ENCODE results near the gene DAZAP1. TPM values are rescaled to one million over a fixed set of nuclear protein-coding genes. Genes with fewer than 3 reads are reported as not detected.

DAZAP1 gene
- total RNA-seq, 1 donor from 2014 or later: 58.0 TPM

DNA sequence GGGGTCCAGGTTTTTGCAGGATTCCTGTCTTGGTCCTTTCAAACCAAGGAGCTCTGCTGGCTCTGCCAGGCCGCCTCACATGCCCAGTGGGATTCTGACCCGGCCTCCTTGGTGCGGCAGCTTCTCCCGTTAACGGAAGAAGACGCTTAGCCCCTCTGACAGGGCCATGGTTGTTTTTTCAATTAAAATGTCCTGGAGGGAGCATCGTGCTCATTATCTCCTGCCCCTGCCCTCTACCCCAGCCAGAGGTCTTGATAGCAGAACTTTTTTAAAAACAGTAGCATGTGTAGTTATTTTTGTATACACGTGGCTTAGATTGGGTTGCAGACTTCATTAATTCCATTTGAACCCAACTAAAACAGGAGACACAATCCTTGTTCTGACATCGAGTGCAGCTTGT, 19.4 kb downstream of the DAZAP1 start:
- DNase-seq: no peak

- DNase-seq: no peak
Observed at GRCh38 chr19:1427221-1427920, 20.0 kb downstream of the DAZAP1 start.

DNA sequence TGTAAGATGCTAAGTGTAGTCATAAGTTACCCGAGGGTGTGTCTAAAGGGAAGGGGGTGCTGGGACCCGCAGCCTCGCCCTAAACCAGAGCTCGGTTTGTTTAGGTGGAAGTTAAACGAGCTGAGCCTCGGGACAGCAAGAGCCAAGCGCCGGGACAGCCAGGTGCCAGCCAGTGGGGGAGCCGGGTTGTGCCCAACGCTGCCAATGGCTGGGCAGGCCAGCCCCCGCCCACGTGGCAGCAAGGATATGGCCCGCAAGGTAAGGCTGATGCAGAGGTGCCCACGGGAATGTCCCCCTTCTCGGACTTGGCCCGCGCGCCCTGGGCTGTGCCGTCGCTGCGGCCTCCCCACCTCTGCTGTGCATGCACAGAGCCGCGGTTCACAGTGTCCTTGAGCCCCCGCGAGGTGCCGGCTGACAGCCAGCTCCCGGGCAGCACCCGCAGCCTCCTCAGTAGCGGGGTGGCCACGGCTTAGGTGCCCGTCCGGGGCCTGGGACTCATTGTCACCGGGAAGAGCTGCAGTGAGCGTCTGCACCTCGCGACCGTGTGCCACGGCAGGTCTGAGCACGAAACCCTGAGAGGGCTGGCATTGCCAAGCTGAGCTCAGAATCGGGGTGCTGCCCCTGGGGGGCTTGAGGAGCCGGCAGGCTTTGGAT, 21.5 kb downstream of the DAZAP1 start:
- DNase-seq: no peak

- no peak for DNase-seq
Observed at GRCh38 chr19:1429750-1430149, 22.4 kb downstream of the DAZAP1 start.

GRCh38 chr19:1430246-1430645, 22.9 kb downstream of the DAZAP1 start:
- no peak for DNase-seq

DNA sequence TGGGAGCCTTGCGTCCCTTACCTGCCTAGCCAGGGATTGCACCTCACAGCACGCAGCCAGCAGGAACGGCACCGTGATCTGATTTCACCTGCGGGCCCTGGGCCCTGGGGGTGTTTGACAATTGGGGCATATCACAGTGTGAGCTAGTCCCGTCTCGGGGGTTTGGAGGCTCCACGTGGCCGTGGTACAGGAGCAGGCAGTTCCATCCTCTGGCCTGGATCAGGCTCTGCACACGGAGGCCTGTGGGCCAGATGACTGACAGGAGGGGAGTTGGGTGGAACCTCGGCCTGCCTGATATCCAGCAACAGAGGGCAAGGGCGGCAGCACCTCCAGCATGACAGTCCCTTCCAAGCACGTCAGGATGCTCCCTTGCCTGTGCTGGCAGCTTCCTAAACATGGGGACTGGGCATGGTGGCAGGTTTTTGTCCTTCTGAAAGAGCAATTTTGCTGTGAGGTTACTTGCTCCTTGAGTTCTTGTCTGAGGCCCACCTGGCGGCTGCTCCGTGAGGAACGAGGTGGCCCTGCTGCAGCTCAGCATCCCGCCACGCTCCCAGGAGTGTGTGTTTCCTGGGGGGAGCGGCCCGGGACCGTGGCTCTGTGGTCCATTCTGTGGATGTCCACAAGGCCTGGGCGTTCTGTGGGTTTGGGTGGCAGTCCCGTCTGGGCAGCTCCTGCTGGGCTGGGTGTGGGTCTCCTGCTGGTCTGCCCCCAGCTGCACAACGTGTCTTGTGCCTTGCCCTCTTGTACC, 24.5 kb downstream of the DAZAP1 start:
- DNase-seq: no peak

DNA sequence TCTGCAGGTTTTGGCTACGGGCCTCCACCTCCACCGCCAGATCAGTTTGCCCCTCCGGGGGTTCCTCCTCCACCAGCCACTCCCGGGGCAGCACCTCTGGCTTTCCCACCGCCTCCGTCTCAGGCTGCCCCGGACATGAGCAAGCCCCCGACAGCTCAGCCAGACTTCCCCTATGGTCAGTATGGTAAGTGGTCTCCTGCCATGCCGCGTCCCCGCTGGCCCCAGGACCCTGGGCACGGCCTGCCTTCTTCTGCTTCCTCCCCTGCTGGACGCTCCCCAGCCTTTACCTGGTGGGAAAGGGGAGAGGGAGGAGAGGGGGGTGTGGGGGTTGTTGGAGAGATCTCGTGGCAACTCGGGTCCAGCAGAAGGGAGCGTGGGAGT, 25.1 kb downstream of the DAZAP1 start:
- no peak for DNase-seq

DNA sequence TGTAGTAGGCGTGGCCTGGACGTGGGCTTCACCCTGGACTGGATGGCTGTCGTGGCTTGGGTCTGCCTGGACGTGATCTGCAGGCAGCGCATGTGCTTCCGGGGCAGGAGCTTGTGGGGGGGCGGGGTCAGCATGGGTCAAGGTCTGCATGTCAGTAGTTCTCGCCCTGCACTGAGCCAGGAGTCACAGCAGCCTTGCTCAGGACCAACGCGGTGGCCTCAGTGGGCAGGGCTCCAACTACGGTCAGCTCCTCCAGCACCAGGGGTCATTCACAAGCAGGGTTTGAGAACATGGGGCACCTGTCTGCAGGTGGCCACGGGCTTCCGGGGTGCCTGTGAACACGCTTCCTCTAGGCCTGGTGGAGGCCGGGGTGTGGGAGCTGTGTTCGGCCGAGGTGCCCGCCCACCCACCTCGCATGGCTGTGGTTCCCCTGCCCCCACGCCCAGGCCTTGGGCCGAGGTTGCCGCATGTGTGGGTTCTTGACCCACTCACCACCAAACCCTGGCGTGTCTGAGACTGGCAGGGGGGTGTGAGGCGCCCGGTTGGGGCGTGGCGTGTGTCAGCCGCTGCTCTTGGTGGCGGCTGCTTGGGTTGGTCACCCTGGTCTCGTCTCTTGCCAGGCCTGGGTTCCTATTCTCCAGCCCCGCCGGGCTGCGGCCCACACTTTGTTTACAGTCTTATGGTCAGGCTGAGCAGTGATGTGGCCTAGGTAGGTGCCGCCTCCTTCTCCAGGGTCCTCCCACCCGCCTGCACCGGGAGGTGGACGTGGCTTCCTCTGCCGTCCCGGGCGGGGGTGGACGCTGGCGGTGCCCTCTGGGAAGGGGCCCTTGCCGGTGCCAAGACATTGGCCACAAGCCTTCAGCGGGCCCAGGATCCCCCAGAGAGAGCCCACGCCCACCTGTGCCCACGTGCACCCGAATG, 26.0 kb downstream of the DAZAP1 start:
- DNase-seq: no peak

DNA sequence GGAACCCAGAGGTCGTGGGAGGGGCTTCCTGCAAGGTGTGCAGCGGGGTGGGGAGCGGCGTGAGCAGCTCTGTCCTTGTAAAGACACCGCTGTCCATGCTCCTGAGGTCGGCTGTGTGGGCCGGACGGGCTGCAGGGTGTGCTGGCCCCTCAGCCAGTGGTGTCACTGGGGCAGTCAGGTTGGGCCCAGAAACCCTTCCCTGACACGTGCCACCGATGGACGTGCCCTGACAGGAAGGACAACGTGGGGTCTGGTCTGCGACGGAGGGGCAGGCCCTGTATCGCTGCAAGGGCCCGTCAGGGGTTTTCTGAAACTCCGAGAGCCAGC, 26.6 kb downstream of the DAZAP1 start:
- no peak for DNase-seq

DNA sequence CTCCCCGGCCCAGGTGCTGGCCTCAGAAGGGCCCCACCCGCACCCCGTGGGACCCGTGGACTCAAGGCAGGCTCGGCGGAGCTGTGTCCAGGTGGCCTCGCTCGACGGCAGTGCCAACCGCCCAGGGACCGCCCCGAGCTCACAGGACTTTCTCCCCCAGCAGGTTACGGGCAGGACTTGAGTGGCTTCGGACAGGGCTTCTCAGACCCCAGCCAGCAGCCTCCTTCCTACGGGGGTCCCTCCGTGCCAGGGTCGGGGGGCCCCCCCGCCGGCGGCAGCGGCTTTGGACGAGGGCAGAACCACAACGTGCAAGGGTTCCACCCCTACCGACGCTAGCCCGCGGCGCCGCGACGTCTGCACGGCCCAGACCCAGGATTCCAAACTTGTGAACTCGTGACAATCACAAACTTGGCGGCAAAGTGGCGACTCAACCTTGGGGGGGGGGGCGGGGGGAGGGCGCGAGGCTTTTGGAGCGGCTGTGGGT, 27.2 kb downstream of the DAZAP1 start:
- DNase-seq: no peak

DNA sequence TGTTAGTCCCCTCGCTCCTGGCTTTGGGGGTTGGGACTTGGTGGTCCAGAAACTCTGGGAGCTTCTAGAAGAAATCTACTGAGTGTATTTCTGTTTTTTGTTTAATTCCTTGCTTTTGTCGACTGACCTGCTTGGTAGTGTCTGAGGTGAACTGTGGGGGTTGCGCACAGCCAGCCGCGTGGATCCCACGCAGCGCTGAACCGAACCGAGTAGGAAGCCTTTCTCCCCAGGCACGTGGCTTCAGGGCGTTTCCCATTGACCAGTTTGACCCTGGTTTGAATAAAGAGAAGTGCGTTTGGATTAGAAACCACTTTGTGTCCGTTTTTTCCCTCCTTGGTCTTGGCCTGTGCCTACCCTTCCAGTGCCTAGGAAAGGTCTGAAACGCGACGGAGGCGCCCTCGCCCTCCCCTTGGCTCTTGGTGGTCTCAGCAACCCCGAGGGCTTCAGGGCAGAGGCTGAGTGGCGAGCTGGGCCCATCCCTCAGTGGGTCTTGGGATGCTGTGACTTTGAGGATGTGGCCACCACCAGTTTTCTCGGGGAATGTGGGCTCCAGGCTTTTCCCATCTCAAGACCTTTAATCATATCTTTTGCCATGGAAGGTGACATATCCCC, 28.1 kb downstream of the DAZAP1 start:
- DNase-seq: no peak

- no peak for DNase-seq
Observed at GRCh38 chr19:1437609-1438008, 30.2 kb downstream of the DAZAP1 start.

DNA sequence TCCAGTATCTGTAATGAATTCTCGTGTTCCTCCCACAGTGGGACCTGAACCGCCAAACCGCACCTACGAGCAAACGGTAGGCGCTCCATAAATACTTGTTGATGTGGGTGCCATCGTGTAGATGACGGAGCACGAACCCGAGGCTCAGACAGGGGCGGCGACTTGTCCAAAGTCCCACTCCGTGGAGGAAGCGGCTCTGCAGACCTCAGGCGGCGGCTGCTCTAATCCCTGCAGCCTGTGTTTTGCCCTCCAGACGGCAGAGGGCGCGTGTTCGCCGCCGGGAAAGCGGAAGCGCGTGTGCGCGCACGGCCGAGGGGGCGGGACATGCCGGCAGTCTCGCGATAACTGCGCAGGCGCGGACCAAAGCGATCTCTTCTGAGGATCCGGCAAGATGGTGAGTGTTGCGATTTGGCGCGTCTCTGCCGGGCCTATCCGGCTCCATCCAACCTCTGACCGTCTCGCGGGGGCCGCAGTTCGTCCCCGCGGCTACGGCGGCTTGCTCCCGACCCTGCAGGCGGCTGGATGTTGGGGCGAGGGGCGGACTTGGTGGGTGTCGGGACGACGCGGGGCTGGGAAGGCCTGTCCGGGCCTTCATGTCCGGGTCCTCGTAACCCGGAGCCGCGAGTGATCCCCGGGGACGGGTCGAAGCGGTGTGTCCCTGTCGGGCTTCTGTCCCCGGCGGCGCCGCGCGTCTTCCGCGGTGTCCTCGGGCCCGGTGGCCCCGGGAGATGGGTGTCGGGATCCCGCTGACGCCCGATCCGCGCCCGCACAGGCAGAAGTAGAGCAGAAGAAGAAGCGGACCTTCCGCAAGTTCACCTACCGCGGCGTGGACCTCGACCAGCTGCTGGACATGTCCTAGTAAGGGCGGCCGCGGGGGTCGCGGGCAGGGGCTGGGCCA, 30.9 kb downstream of the DAZAP1 start, which contains the start of gene RPS15:
TSS of gene RPS15 (plus strand) at position 362 of the 898 bp plus-strand sequence. CDS start at position 392, 30 bp downstream.
- DNase-seq: peak; percentile 98

DNA sequence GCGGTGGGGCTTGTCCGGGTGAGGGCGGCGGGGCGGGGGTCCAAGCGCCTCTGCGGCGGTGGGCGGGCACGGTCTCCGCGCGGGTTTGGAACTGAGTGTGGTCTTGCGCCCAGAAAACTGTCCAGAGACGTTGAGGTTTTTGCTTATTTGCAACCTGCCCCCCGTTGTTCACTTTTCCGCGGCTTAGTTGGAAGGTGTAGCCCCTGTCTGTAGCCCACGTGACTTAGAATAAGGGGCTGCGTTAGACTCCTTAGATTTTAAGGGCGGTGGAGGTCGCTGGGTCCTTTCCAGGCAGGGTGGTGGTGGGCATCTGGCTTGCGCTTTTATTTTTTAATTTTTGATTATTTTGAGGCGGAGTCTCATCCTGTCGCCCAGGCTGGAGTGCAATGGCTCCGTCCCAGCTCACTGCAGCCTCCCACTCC, 31.6 kb downstream of the DAZAP1 start:
- no peak for DNase-seq

GRCh38 chr19:1439525-1440417, 32.4 kb downstream of the DAZAP1 start:
- peak; percentile 33 for DNase-seq

DNA sequence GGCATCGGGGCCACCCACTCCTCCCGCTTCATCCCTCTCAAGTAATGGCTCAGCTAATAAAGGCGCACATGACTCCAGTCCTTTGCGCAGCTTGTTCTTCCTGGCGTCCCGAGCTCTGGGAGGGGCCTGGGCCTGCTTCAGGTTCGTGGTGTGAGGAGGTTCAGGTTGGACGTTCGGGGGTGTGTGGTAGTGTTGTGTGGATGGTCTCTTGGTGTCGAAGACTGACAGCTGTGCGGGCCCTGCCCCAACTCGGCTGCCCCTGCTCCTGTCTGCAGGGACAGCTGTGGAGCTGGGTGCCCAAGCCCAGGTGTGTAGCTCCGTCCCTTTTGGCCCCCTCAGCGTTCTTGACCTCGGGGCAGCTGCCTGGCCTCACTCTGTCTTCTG, 33.0 kb downstream of the DAZAP1 start:
- no peak for DNase-seq

- no peak for DNase-seq
Observed at GRCh38 chr19:1441022-1441426, 33.6 kb downstream of the DAZAP1 start.

- no peak for DNase-seq
Observed at GRCh38 chr19:1441677-1442438, 34.5 kb downstream of the DAZAP1 start.
